SH-SY5Y (cell line): ENCODE data around the gene PHLDB1.

Experiments
- GATA2 ChIP-seq: IDR thresholded peaks from 2 replicates; pipeline ENCODE4 v1.6.1; 2011; ENCODE audit warnings: mild to moderate bottlenecking, low read depth, low read length
- GATA3 ChIP-seq: IDR thresholded peaks from 2 replicates; pipeline ENCODE4 v1.6.1; 2011; ENCODE audit warnings: low read depth, mild to moderate bottlenecking, low read length, moderate library complexity

GRCh38 chr11:118682372-118682771 is 75.0 kb downstream of the PHLDB1 start:
- TF ChIP-seq GATA3: no peak
- TF ChIP-seq GATA2: no peak
